Nephron (organoid): ENCODE measurements around the gene SHISAL1.

Source experiments
- H3K27ac Mint-ChIP-seq, 3 experiments: 2 replicates each; pipeline ENCODE4 v1.8.0; 2020; ENCODE audit warnings: mixed read lengths in 3 of 3, mild to moderate bottlenecking in 2 of 3, moderate library complexity in 1 of 3
- H3K27me3 Mint-ChIP-seq: 2 replicates; pipeline ENCODE4 v1.8.0; 2021; ENCODE audit warnings: low read depth, mild to moderate bottlenecking, moderate library complexity, mixed read lengths
- H3K36me3 Mint-ChIP-seq: 2 replicates; pipeline ENCODE4 v1.8.0; 2020; ENCODE audit warnings: low read depth, mixed read lengths
- H3K4me1 Mint-ChIP-seq: 2 replicates; pipeline ENCODE4 v1.8.0; 2020; ENCODE audit warnings: mixed read lengths
- H3K4me3 Mint-ChIP-seq, 3 experiments: 2 replicates each; pipeline ENCODE4 v1.8.0; 2020; ENCODE audit warnings: mild to moderate bottlenecking in 3 of 3, mixed read lengths in 3 of 3, moderate library complexity in 2 of 3
- H3K9me3 Mint-ChIP-seq: 2 replicates; pipeline ENCODE4 v1.8.0; 2020; ENCODE audit warnings: mixed read lengths
- CTCF ChIP-seq, 3 experiments: fragments of 200-600 bp; sonication (generic); IDR thresholded peaks; one replicate each; pipeline ENCODE4 v1.5.0; 2021; ENCODE audit warnings: antibody characterized with exemption in 3 of 3; ENCODE audit not compliant: unreplicated experiment in 3 of 3

The SHISAL1 gene

GRCh38 chr22:44358709-44359440, 46.1 kb upstream of the SHISAL1 start:
- Mint-ChIP-seq H3K27me3 (peaks cover 38% of the 10 kb centered on the region), H3K4me1 (peaks cover 42% of the 10 kb centered on the region), H3K4me3 (no peak overlapping the region), H3K9me3 (no peaks in the 10 kb centered on the region), H3K36me3 (no peaks in the 10 kb centered on the region), H3K27ac (peak overlapping the region in 2 of 3 experiments; percentile 0 to 31)
- TF ChIP-seq CTCF (IDR thresholded peaks at IDR 0.05; ENCODE audit: unreplicated experiment in 3 of 3) = no peak

GRCh38 chr22:44357966-44358465, 45.3 kb upstream of the SHISAL1 start:
- peaks cover 41% of the 10 kb centered on the region for H3K27me3 Mint-ChIP-seq
- peak overlapping the region; percentile 0 to 31 (median 0) for H3K27ac Mint-ChIP-seq
- no peak for TF ChIP-seq CTCF (IDR thresholded peaks at IDR 0.05; ENCODE audit: unreplicated experiment in 3 of 3)
- no peaks in the 10 kb centered on the region for H3K36me3 Mint-ChIP-seq
- H3K9me3 Mint-ChIP-seq = no peaks in the 10 kb centered on the region
- H3K4me3 Mint-ChIP-seq = peak overlapping the region in 1 of 3 experiments; percentile 17
- H3K4me1 Mint-ChIP-seq = peaks cover 42% of the 10 kb centered on the region

- H3K27ac Mint-ChIP-seq = peak overlapping the region; percentile 0 to 31 (median 0)
- peaks cover 41% of the 10 kb centered on the region for H3K27me3 Mint-ChIP-seq
- no peaks in the 10 kb centered on the region for H3K36me3 Mint-ChIP-seq
- H3K4me1 Mint-ChIP-seq = peaks cover 42% of the 10 kb centered on the region
- H3K9me3 Mint-ChIP-seq = no peaks in the 10 kb centered on the region
- no peak overlapping the region for H3K4me3 Mint-ChIP-seq
- TF ChIP-seq CTCF (IDR thresholded peaks at IDR 0.05; ENCODE audit: unreplicated experiment in 3 of 3) = peak; percentile 14 to 25 (median 19)
These were observed 44.7 kb upstream of the SHISAL1 start for GRCh38 chr22:44357296-44357965.

- no peaks in the 10 kb centered on the region for H3K9me3 Mint-ChIP-seq
- H3K4me1 Mint-ChIP-seq = peaks cover 49% of the 10 kb centered on the region
- H3K27me3 Mint-ChIP-seq = peaks cover 41% of the 10 kb centered on the region
- peak overlapping the region in 2 of 3 experiments; percentile 33 to 48 for H3K27ac Mint-ChIP-seq
- H3K36me3 Mint-ChIP-seq = no peaks in the 10 kb centered on the region
- H3K4me3 Mint-ChIP-seq = no peak overlapping the region
- TF ChIP-seq CTCF (IDR thresholded peaks at IDR 0.05; ENCODE audit: unreplicated experiment in 3 of 3) = no peak
These were observed 42.9 kb upstream of the SHISAL1 start for GRCh38 chr22:44355716-44356070.

GRCh38 chr22:44354288-44354687, 41.5 kb upstream of the SHISAL1 start:
- no peaks in the 10 kb centered on the region for H3K9me3 Mint-ChIP-seq
- no peak overlapping the region for H3K4me3 Mint-ChIP-seq
- H3K27ac Mint-ChIP-seq = no peak overlapping the region
- H3K36me3 Mint-ChIP-seq = no peaks in the 10 kb centered on the region
- H3K27me3 Mint-ChIP-seq = peaks cover 43% of the 10 kb centered on the region
- no peak for TF ChIP-seq CTCF (IDR thresholded peaks at IDR 0.05; ENCODE audit: unreplicated experiment in 3 of 3)
- peaks cover 53% of the 10 kb centered on the region for H3K4me1 Mint-ChIP-seq
